ENCODE data around the gene SGK1. TPM values are rescaled to one million over a fixed set of nuclear protein-coding genes. Genes with fewer than 3 reads are reported as not detected.
"Not testable (repeated sequence)": the region's sequence is repeated elsewhere in the genome, so short reads cannot be mapped to it uniquely, and the experiment has no call there.

The SGK1 gene
- total RNA-seq, 1 experiment from 2014 or later, result 95.2 TPM

GRCh38 chr6:134328138-134328537 lies 10.2 kb upstream of the SGK1 start:
- H3K4me1 ChIP-seq (ENCODE audit: insufficient read depth, low read length), result no peaks in the 10 kb centered on the region
- H4K20me1 ChIP-seq (ENCODE audit: low read length), result no peaks in the 10 kb centered on the region
- CTCF ChIA-PET, result no interaction called here
- intact Hi-C loops (cut with micrococcal nuclease), result no loop called here
- TF ChIP-seq EZH2phosphoT487 (IDR thresholded peaks at IDR 0.05; ENCODE audit: borderline replicate concordance, low read length), result no peak
- TF ChIP-seq CTCF (conservative IDR thresholded peaks at IDR 0.05; ENCODE audit: low read depth, low read length), result 0 out of 2 replicates have a peak, but pooled peaks have one; percentile 8
- H3K27me3 ChIP-seq (ENCODE audit: low read length), result no peaks in the 10 kb centered on the region
- H3K4me2 ChIP-seq (ENCODE audit: low read length), result no peak overlapping the region
- BruUV-seq (replicated peaks), result no TSS peak
- no peaks in the 10 kb centered on the region for H3K36me3 ChIP-seq (ENCODE audit: low read depth, low read length)
- no peaks in the 10 kb centered on the region for H3F3A ChIP-seq (ENCODE audit: low read length, unreplicated experiment)
- ATAC-seq (no peak), DNase-seq (no peak)
- POLR2A ChIA-PET (ENCODE audit: unreplicated experiment), result no interaction called here
- H3K4me3 ChIP-seq (ENCODE audit: low read length), result no peak overlapping the region
- H2AFZ ChIP-seq (ENCODE audit: low read length), result no peak overlapping the region
- no peaks in the 10 kb centered on the region for H3K79me2 ChIP-seq (ENCODE audit: low read length)
- no peaks in the 10 kb centered on the region for H3K9me2 ChIP-seq (replicated peaks; ENCODE audit: low read length)
- no peaks in the 10 kb centered on the region for H3K9me3 ChIP-seq (ENCODE audit: low read length)
- H3K27ac ChIP-seq (ENCODE audit: low read length), result no peak overlapping the region
- no peak overlapping the region for H3K9ac ChIP-seq (ENCODE audit: low read length)

GRCh38 chr6:134326192-134326591 lies 8.3 kb upstream of the SGK1 start:
- H3F3A ChIP-seq (ENCODE audit: low read length, unreplicated experiment); H3K4me2 ChIP-seq (ENCODE audit: low read length); H3K27ac ChIP-seq (ENCODE audit: low read length); DNase-seq; POLR2A ChIA-PET (ENCODE audit: unreplicated experiment); ATAC-seq; BruUV-seq (replicated peaks); H3K9ac ChIP-seq (ENCODE audit: low read length); H3K9me3 ChIP-seq (ENCODE audit: low read length); H4K20me1 ChIP-seq (ENCODE audit: low read length); H3K9me2 ChIP-seq (replicated peaks; ENCODE audit: low read length); H2AFZ ChIP-seq (ENCODE audit: low read length); CTCF ChIA-PET; H3K27me3 ChIP-seq (ENCODE audit: low read length); intact Hi-C loops (cut with micrococcal nuclease); H3K4me3 ChIP-seq (ENCODE audit: low read length); H3K79me2 ChIP-seq (ENCODE audit: low read length); H3K4me1 ChIP-seq (ENCODE audit: insufficient read depth, low read length); H3K36me3 ChIP-seq (ENCODE audit: low read depth, low read length): not testable (repeated sequence)

- intact Hi-C loops (cut with micrococcal nuclease), result no loop called here
- Histone ChIP-seq H3K27me3 (ENCODE audit: low read length) (no peaks in the 10 kb centered on the region), H3K36me3 (ENCODE audit: low read depth, low read length) (no peaks in the 10 kb centered on the region), H3K27ac (ENCODE audit: low read length) (no peak overlapping the region), H3F3A (ENCODE audit: low read length, unreplicated experiment) (no peaks in the 10 kb centered on the region), H3K4me1 (ENCODE audit: insufficient read depth, low read length) (no peaks in the 10 kb centered on the region), H4K20me1 (ENCODE audit: low read length) (no peaks in the 10 kb centered on the region), H3K9me3 (ENCODE audit: low read length) (no peaks in the 10 kb centered on the region), H3K4me2 (ENCODE audit: low read length) (no peak overlapping the region), H3K79me2 (ENCODE audit: low read length) (no peaks in the 10 kb centered on the region), H2AFZ (ENCODE audit: low read length) (no peak overlapping the region), H3K9me2 (replicated peaks; ENCODE audit: low read length) (no peaks in the 10 kb centered on the region), H3K4me3 (ENCODE audit: low read length) (no peak overlapping the region), H3K9ac (ENCODE audit: low read length) (no peak overlapping the region)
- DNase-seq (no peak), ATAC-seq (no peak)
- ChIA-PET CTCF (no interaction called here), POLR2A (ENCODE audit: unreplicated experiment) (no interaction called here)
- TF ChIP-seq CTCF (conservative IDR thresholded peaks at IDR 0.05; ENCODE audit: low read depth, low read length) (no peak), EZH2 (IDR thresholded peaks at IDR 0.05; ENCODE audit: low read length, unreplicated experiment) (no peak), EZH2phosphoT487 (IDR thresholded peaks at IDR 0.05; ENCODE audit: borderline replicate concordance, low read length) (no peak)
- no TSS peak for BruUV-seq (replicated peaks)
These were observed 6.9 kb upstream of the SGK1 start for GRCh38 chr6:134324766-134325165.
